GM19240 (cell line): ENCODE results near the gene RPS27.
"Not testable (repeated sequence)": the region's sequence is repeated elsewhere in the genome, so short reads cannot be mapped to it uniquely, and the experiment has no call there.

ENCODE experiments used
- DNase-seq: peaks from one replicate; pipeline ENCODE4 v3.0.0; 2011; ENCODE audit warnings: low spot score; ENCODE audit not compliant: insufficient read length

RPS27 gene

DNA sequence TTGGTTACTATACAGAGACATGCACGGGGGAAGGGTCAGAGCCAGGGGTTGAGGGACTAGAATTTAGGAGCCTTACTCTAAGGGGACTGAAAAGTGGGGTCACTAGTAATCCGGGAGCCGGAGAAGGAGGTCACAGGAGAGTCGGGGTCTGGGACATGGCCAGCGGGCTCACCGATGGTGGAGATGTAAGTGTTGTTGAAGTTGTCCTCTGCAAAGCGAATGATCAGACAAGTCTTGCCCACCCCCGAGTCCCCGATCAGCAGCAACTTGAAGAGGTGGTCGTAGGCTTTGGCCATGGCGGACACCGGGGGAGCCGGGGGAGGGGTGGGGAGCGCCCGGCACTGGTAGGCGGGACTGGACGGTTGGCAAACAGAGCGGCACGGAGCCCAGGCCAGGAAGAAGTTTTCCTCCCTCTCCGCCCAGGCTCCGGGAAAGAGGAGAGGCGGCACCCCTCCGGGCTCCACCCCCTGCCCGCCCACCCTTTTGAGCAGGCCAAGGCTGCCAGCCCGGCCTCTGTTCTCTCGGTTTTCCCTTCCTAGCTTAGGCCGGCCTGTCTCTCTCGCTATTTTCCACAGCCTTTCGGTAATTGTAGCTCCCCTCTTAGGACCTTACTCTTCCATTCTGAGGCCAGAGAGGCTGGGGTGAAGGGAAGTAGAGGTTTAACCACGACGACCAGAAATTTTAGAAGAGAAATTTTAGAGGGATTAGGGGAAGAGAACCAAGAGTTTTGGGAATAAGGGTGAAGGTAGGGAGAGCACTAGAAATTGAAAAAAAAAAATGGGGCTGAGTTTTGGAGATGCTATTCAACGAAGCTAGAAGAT lies 4.4 kb upstream of the RPS27 start, which contains the start of gene RAB13:
RAB13 (minus strand) TSS at position 399 of the 821 bp plus-strand sequence; CDS start at position 296, 103 bp downstream.
- DNase-seq = no peak

- no peak for DNase-seq
These were observed 2.9 kb upstream of the RPS27 start for GRCh38 chr1:153987621-153988020.

DNA sequence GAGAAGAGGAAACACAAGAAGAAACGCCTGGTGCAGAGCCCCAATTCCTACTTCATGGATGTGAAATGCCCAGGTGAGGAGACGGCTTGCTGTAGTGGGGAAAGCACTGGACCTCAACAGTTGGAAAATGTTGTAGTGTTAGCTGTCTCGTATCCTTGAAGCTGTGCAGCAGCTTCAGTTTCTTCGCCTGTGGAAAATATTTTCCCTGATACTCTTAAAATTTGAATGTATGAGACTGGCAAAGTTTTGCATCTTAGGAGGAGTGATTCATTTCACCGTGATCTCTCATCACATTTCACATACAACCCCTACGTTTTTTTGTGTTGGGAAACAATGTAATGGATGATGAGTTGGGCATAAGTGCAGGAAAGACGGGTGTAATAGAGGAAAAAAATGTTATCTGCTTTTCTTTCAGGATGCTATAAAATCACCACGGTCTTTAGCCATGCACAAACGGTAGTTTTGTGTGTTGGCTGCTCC lies 629 bp downstream of the RPS27 start:
- DNase-seq = no peak

GRCh38 chr1:153991806-153992205 lies 1.2 kb downstream of the RPS27 start:
- no peak for DNase-seq

- DNase-seq = no peak
These were observed 4.6 kb downstream of the RPS27 start for GRCh38 chr1:153995202-153995601.

- DNase-seq = no peak
These were observed 5.1 kb downstream of the RPS27 start for GRCh38 chr1:153995640-153996039.

DNA sequence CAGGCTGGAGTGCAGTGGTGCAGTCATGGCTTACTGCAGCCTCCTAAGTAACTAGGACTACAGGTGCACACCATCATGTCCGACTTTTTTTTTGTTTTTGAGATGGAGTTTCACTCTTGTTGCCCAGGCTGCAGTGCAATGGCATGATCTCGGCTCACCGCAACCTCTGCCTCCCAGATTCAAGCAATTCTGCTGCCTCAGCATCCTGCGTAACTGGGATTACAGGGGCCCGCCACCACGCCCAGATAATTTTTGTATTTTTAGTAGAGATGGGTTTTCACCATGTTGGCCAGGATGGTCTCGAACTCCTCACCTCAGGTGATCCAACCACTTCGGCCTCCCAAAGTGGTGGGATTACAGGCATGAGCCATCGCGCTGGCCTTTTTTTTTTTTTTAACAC lies 6.3 kb downstream of the RPS27 start:
- not testable (repeated sequence) for DNase-seq

DNA sequence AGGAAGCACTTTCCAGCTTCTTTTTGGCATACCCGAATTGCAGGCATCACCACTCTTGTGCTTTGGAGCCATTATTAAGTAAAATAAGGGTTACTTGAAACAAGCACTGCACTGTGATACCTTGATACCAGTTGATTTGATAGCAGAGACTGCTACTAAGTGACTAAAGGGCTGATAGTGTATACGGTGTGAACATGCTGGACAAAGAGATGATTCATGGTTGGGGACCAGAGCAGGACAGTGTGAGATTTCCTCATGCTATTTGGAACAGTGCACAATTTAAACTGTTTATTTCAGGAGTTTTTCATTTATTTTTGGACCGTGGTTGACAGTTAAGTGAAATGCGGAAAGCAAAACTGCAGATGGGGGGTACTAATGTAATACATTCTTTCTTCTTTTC lies 9.9 kb downstream of the RPS27 start:
- DNase-seq = no peak

- no peak for DNase-seq
These were observed 15.6 kb downstream of the RPS27 start for GRCh38 chr1:154006136-154006535.

DNA sequence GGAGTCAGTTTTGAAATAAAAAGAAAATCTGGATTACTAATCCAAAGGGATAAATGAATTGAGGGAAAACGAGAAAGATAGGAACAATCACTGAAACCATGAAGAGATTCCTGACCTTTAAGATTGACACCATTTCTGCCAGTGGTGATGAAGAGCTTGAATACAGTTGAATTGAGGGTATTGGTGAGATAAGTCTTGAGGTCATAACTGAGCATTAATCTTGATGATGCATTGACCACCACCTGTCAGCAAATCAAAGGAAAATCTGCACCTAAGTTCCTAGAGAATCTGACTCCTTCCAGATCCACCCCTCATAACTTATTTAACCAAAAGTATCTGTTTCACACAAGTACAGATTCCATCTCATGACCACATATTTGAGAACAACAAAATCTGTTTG lies 21.6 kb downstream of the RPS27 start:
- no peak for DNase-seq

GRCh38 chr1:154012543-154012942 lies 22.0 kb downstream of the RPS27 start:
- DNase-seq = not testable (repeated sequence)

- no peak for DNase-seq
These were observed 23.8 kb downstream of the RPS27 start for GRCh38 chr1:154014154-154014907.

- no peak for DNase-seq
These were observed 28.7 kb downstream of the RPS27 start for GRCh38 chr1:154019269-154019668.

GRCh38 chr1:154019940-154020339 lies 29.4 kb downstream of the RPS27 start:
- DNase-seq = no peak

GRCh38 chr1:154033697-154034096 lies 43.1 kb downstream of the RPS27 start:
- not testable (repeated sequence) for DNase-seq
